ENCODE results near the gene CTSZ.
A peak's percentile ranks its signal among the peaks of the same experiment; 100 is the strongest.

DNA sequence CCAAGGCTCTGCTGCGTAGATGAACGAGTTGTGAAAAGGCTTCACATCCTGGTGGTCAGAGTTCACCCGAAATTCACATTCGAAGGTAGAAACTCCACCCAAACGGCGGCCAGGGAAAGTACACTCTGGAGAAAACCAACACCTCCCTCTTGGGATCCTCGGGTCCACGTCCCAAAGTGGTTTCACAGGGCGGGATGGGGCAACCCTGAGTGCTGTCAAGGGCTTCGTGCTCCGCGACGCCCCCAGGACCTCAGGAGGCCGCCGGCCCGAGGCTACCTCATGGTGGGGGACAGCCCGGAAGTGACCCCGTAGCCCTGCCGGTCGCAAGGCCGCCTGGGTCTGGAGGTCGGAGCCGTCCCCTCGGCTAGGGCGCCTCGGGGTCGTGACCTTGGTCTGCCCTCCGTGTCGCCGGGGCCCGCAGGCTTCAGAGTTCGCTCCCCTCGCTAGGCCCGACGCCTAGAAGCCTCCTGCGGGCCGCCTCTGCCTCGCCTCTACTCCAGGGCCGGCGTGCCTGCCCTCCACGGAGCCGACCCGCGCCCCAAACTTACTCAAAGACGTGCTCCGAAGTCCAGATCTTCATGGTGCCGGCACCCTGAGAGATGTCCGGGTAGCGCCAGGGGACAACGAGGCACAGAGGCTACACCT, 35.2 kb upstream of the CTSZ start, which contains the start of gene PRELID3B:
- peak; percentile 49 for TF ChIP-seq POLR2A (IDR thresholded peaks at IDR 0.05; ENCODE audit: extremely low read depth, insufficient read length)
- TF ChIP-seq CTCF (IDR thresholded peaks at IDR 0.05; ENCODE audit: low read depth, low read length), result no peak

Measured in NB4 (cell line).